Tibial nerve (tissue), 4 donors: ENCODE measurements around the gene PRSS22. TPM values are rescaled to one million over a fixed set of nuclear protein-coding genes. Genes with fewer than 3 reads are reported as not detected.

Source experiments
- DNase-seq, 2 donors: peaks; one replicate each; pipeline ENCODE4 v3.0.0-alpha.2; 2019; ENCODE audit warnings: low spot score in 2 of 2
- H3K27ac ChIP-seq, 4 donors: fragments of 200-600 bp; sonication (generic) in 3 of 4; one replicate each; pipeline ENCODE4 v1.5.1; 2017 to 2019; ENCODE audit warnings: mild to moderate bottlenecking in 1 of 4
- H3K27me3 ChIP-seq, 2 donors: fragments of 200-600 bp; sonication (generic) in 1 of 2; one replicate each; pipeline versions ENCODE4 v1.5.1 to v1.6.0; 2017 to 2019
- H3K36me3 ChIP-seq, 3 donors: fragments of 200-600 bp; sonication (generic); one replicate each; pipeline ENCODE4 v1.5.1; 2018 to 2019
- H3K4me1 ChIP-seq, 4 donors: fragments of 200-600 bp; sonication (generic) in 3 of 4; one replicate each; pipeline ENCODE4 v1.5.1; 2017 to 2019
- H3K4me3 ChIP-seq, 4 donors: fragments of 200-600 bp; sonication (generic) in 3 of 4; one replicate each; pipeline ENCODE4 v1.5.1; 2017 to 2019; ENCODE audit warnings: mild to moderate bottlenecking in 1 of 4, moderate library complexity in 1 of 4
- H3K9me3 ChIP-seq, 4 donors: fragments of 200-600 bp; sonication (generic) in 3 of 4; one replicate each; pipeline ENCODE4 v1.5.1; 2017 to 2019
- CTCF ChIP-seq, 5 experiments: fragments of 200-600 bp in 3 of 5; fragments of 450-650 bp in 2 of 5; sonication (generic) in 3 of 5; IDR thresholded peaks; one replicate each; pipeline ENCODE4 v1.5.1; 2016 to 2019; ENCODE audit warnings: antibody characterized with exemption in 5 of 5, mild to moderate bottlenecking in 3 of 5, moderate library complexity in 2 of 5
- EP300 ChIP-seq, 2 donors: sonication (generic); formaldehyde crosslinking; IDR thresholded peaks; one replicate each; pipeline ENCODE4 v1.6.1; 2017; ENCODE audit warnings: antibody characterized with exemption in 2 of 2, mild to moderate bottlenecking in 1 of 2
- POLR2A ChIP-seq, 2 donors: fragments of 450-650 bp; IDR thresholded peaks; one replicate each; pipeline ENCODE4 v1.6.1; 2017; ENCODE audit warnings: antibody characterized with exemption in 2 of 2, mild to moderate bottlenecking in 2 of 2, moderate library complexity in 2 of 2
- WGBS, 2 donors: methylation state at CpG; one replicate each; pipeline ENCODE4 v1.1.5; 2018; 5-methylcytosine and 5-hydroxymethylcytosine counted together
- total RNA-seq, 4 donors: library from RNA; depleted of rRNA; stranded (reverse); fragments of >200 nt; gene quantifications; one replicate each; pipeline ENCODE4 v1.1.0, GENCODE V29; 2016

Gene PRSS22
- total RNA-seq, 4 donors from 2014 or later = not detected

GRCh38 chr16:2904922-2905240 lies 46.9 kb upstream of the PRSS22 start:
- H3K4me3 ChIP-seq = peak overlapping the region; percentile 53 to 89 (median 67)
- 0 to 1% methylated on average over 16 to 29 of the region's 32 CpGs for WGBS, 2 donors
- peaks cover 0 to 14% (median 0%) of the 10 kb centered on the region in 3 donors for H3K36me3 ChIP-seq
- no peaks in the 10 kb centered on the region for H3K27me3 ChIP-seq
- TF ChIP-seq POLR2A (IDR thresholded peaks at IDR 0.05) = no peak
- TF ChIP-seq CTCF (IDR thresholded peaks at IDR 0.05) = peak in 1 of 5 experiments; percentile 43
- no peak for DNase-seq
- H3K4me1 ChIP-seq = peaks cover 0 to 26% (median 5%) of the 10 kb centered on the region in 4 donors
- peak overlapping the region; percentile 70 to 96 (median 90) for H3K27ac ChIP-seq
- no peaks in the 10 kb centered on the region for H3K9me3 ChIP-seq

- peak; percentile 63 to 70 for DNase-seq
- Histone ChIP-seq H3K27ac (peak overlapping the region; percentile 70 to 96 (median 90)), H3K36me3 (peaks cover 0 to 20% (median 0%) of the 10 kb centered on the region in 3 donors), H3K4me3 (peak overlapping the region; percentile 53 to 89 (median 67)), H3K4me1 (peaks cover 0 to 26% (median 5%) of the 10 kb centered on the region in 4 donors), H3K27me3 (no peaks in the 10 kb centered on the region), H3K9me3 (no peaks in the 10 kb centered on the region)
- 1 to 3% methylated on average over 37 to 52 of the region's 62 CpGs for WGBS, 2 donors
- peak; percentile 93 to 98 (median 93) for TF ChIP-seq CTCF (IDR thresholded peaks at IDR 0.05)
- TF ChIP-seq POLR2A (IDR thresholded peaks at IDR 0.05) = peak in 1 of 2 donors; percentile 41
- TF ChIP-seq EP300 (IDR thresholded peaks at IDR 0.05) = peak in 1 of 2 donors; percentile 76
Observed at GRCh38 chr16:2904100-2904921, 46.3 kb upstream of the PRSS22 start.

- DNase-seq = no peak
- H3K27ac ChIP-seq = no peak overlapping the region
- TF ChIP-seq EP300 (IDR thresholded peaks at IDR 0.05) = no peak
- TF ChIP-seq CTCF (IDR thresholded peaks at IDR 0.05) = no peak
- no peak for TF ChIP-seq POLR2A (IDR thresholded peaks at IDR 0.05)
- H3K4me1 ChIP-seq = peaks cover 0 to 26% (median 5%) of the 10 kb centered on the region in 4 donors
- H3K4me3 ChIP-seq = no peak overlapping the region
- no peaks in the 10 kb centered on the region for H3K27me3 ChIP-seq
- no peaks in the 10 kb centered on the region for H3K9me3 ChIP-seq
- H3K36me3 ChIP-seq = peaks cover 0 to 38% (median 0%) of the 10 kb centered on the region in 3 donors
- 92 to 94% methylated on average over 9 of the region's 9 CpGs for WGBS, 2 donors
Observed at GRCh38 chr16:2902337-2903130, 44.6 kb upstream of the PRSS22 start.

- no peak for TF ChIP-seq CTCF (IDR thresholded peaks at IDR 0.05)
- no peak for TF ChIP-seq EP300 (IDR thresholded peaks at IDR 0.05)
- no peak for TF ChIP-seq POLR2A (IDR thresholded peaks at IDR 0.05)
- no peak for DNase-seq
- peaks cover 0 to 9% (median 4%) of the 10 kb centered on the region in 4 donors for H3K4me1 ChIP-seq
- H3K4me3 ChIP-seq = no peak overlapping the region
- H3K27me3 ChIP-seq = no peaks in the 10 kb centered on the region
- H3K36me3 ChIP-seq = peaks cover 0 to 57% (median 0%) of the 10 kb centered on the region in 3 donors
- 88 to 91% methylated on average over 15 of the region's 15 CpGs for WGBS, 2 donors
- H3K9me3 ChIP-seq = no peaks in the 10 kb centered on the region
- H3K27ac ChIP-seq = no peak overlapping the region
Observed at GRCh38 chr16:2900526-2901075, 42.6 kb upstream of the PRSS22 start.
